ES-I3 (cell line): Measurements from ENCODE around the gene IFITM10.

Experiments used
- H3K36me3 ChIP-seq: 2 replicates; pipeline ENCODE4 v1.6.1; 2013; ENCODE audit warnings: mild to moderate bottlenecking, low read length, control low read depth, moderate library complexity; ENCODE audit not compliant: insufficient read depth
- H3K4me1 ChIP-seq: 2 replicates; pipeline ENCODE4 v1.6.1; 2013; ENCODE audit warnings: mild to moderate bottlenecking, control low read depth, low read length; ENCODE audit not compliant: insufficient read depth
- H3K9ac ChIP-seq: 2 replicates; pipeline ENCODE4 v1.6.1; 2013; ENCODE audit warnings: low read depth, mild to moderate bottlenecking, low read length, moderate library complexity
- H3K9me3 ChIP-seq: 2 replicates; pipeline ENCODE4 v1.6.1; 2013; ENCODE audit warnings: mild to moderate bottlenecking, low read length, moderate library complexity; ENCODE audit not compliant: control insufficient read depth, insufficient read depth

IFITM10 gene

DNA sequence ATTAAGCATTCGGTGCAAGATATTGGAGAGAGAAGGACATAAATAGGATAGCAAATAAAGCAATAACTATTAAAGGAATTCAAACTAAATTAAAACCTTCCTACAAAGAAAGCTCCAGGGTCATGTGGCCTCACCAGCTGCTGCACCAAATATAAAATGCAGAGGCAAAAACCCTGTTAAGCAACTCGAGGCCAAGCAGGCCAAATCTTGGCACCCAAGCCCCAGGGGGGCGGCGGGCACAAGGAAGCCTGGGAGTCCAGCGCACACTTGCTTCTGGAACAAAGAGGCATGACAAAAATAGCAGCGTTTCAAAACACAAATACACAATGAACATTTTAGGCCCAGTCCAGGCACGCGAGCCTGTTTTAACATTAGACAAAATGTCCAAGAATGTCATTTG, 32.6 kb downstream of the IFITM10 start:
- Histone ChIP-seq H3K9ac (no peak overlapping the region), H3K4me1 (no peaks in the 10 kb centered on the region), H3K36me3 (no peaks in the 10 kb centered on the region), H3K9me3 (no peaks in the 10 kb centered on the region)

DNA sequence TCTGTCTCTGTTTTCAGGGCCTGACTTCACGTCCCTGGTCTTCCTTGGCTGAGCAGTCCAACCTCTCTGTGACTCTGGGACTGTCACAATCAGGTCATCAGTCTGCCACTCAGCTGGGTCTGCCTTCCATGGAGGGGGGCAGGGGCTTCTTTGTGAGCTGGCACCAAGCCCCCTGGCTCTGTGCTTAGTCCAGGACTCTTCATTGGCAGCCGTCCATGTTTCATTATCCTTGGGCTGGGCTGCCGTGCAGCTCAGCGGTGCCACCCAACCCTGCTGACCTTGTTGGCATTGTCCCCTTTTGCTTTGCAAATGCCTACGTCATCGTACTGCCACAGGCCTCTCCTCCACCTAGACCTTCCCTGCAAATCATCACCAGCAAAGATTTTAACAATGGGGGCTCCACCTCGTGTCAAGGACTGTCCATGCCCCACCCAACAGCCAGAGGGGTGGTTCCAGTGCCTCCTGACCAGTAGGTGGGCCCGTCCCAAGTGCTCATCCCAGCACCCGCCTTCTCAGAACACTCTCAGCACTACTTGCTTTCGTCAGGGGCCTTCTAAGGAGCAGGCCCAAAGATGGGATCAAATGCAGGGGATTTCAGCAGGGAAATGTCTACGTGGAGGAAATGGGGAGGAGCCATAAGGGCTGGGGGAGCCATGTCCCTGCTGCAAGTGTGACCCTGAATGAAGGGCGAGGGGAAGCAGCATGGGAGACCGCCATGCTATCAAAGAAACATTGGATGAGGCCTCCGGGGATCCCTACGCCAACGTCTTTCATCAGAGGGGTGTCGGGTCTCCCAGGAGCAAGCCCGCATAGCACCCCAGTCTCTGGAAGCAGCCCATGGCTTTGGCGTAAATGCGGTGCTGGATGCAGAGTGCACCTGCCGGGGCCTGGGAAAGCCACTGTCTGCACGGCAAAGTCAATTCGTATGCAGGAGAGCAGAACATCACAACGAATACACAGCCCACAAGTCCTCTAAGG, 35.2 kb downstream of the IFITM10 start:
- H3K36me3 ChIP-seq = no peaks in the 10 kb centered on the region

DNA sequence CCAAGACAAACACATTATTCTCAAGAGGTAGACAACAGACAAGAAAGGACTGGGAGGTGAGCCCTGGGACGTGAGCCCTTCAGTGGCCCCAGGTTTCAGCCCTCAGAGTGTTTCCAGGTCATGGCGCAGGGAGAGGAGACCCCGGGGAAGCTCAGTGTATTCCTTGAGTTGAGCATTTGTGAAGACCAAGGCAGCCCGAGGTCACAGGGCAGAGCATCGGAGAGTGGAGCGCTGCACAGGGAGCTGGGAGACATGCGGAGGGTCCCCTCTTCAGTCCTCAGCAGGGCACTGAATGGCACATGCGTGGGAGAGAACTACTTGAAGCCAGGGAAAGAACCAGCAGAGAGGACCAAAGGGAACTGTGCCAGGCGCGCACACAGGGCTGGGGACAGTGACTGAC, 41.7 kb downstream of the IFITM10 start:
- H3K36me3 ChIP-seq = no peaks in the 10 kb centered on the region
- H3K4me1 ChIP-seq = no peaks in the 10 kb centered on the region
- no peak overlapping the region for H3K9ac ChIP-seq
- H3K9me3 ChIP-seq = no peaks in the 10 kb centered on the region

More for the DNA sequence above, 35.2 kb downstream of the IFITM10 start:
- Histone ChIP-seq H3K4me1 (no peaks in the 10 kb centered on the region), H3K9me3 (no peaks in the 10 kb centered on the region), H3K9ac (no peak overlapping the region)

DNA sequence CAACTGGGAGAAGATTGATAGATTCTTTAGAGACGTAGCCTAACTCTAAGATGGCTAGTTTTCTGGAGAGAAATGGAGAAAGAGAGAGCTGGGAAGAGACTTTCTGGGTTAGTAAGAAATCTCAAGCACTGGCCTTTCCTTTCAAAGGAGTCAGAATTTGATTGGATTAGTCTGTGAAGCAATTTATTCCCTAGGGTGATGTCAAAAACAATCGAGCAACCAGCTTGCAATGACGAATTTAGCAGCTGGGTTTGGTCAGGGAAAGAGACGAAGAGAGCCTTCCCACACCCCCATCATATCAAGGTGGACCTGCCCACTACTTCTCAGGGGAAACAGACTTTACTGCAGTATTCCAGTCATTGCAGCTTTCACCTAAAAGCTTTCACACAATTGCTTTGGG, 42.6 kb downstream of the IFITM10 start:
- no peaks in the 10 kb centered on the region for H3K36me3 ChIP-seq
- no peaks in the 10 kb centered on the region for H3K9me3 ChIP-seq
- no peaks in the 10 kb centered on the region for H3K4me1 ChIP-seq
- H3K9ac ChIP-seq = no peak overlapping the region

DNA sequence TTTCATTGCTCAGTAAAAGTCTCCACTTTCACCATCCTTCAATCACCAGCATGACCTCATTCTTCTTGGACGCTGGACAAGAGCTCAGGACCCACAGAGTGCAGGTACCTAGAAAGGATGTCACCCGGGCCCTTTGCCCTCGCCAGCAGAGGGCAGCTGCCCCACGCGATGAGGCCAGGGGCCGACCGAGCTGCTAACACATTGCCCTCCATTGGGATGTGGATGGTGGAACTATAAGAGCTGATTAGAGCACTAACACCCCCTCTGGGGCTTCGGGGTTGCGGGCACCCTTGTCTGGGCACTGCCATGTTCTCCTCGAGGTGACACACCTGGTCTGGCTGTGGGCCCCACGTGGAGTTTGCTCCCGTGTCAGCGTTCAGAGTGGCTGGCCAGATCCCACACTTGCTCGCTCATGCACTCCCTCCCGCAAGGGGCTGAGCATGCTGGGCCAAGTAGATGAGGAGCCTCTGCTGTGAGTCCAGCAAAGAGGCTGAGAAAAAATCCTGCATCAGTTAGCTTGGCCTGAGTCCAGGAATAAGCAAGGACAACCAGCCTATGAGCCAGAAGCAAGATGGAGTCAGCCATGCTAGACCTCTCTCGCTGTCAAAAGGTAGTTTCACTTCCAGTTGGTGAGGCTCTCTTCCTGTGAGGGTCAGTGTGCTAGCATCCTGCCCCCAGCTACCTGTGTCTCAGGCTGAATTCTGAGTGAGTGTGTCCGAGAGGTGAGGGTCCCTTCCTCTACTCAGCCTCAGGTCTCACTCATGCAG, 43.6 kb downstream of the IFITM10 start:
- H3K36me3 ChIP-seq = no peaks in the 10 kb centered on the region
- H3K9ac ChIP-seq = no peak overlapping the region
- H3K9me3 ChIP-seq = no peaks in the 10 kb centered on the region
- no peaks in the 10 kb centered on the region for H3K4me1 ChIP-seq

DNA sequence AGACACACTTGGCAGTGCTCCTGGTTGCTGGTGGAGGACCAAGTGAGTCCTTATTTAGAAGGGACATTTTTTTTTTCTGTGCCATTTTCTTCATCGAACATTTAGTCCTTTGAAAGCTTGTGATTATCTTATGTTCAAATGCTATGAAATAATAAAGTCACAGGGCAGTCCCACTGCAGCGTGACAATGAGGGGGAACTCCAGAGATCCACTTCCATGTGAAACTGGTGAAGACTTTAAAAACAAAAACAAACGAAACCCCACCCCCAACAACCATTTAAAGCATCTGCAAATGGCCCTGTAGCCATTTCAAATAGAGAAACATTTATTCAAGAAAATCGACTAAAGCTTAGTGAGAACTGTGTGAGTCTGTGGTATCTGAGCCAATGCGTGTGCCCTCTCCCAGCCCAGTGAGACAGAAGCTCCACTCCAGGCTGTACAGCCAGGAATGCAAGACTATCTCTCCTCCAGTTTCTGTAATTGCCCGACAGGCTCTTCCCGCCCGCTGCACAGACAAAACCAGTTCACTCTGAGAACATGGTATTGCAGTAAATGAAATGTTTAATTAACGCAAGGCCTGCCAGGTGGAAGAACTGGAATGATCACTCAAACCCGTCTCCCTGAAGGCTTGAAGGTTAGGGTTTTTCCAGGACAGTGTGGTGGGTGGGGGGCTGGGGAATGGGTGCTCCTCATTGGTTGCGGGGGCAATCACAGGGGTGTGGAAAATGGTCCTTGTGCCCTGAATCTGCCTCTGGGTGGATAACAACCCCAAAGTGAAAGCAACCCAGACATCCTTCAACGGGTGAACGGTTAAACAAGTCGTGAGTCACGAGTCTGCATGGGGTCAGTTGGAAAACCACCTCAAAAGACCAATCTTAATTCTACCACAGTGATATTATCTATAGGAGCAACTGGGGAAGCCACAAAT, 45.0 kb downstream of the IFITM10 start:
- H3K9ac ChIP-seq = no peak overlapping the region
- no peaks in the 10 kb centered on the region for H3K9me3 ChIP-seq
- H3K36me3 ChIP-seq = no peaks in the 10 kb centered on the region
- H3K4me1 ChIP-seq = no peaks in the 10 kb centered on the region

DNA sequence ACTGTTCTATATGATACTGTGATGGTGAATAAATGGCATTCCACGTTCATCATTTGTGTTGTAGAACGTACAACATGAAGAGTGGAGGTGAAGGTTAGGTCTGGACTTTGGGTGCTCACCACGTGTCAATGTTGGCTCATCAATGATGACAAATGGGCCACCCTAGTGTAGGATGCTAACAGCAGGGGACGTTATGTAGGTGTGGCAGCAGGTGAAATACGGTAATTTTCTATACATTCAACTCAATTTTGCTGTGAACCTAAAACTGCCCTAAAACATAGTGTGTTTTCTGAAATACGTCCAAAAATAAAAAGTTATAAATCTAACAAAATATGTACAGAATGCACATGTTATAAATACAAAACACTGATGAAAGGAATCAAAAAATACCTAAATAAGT, 47.2 kb downstream of the IFITM10 start:
- Histone ChIP-seq H3K4me1 (no peaks in the 10 kb centered on the region), H3K9ac (no peak overlapping the region), H3K36me3 (no peaks in the 10 kb centered on the region), H3K9me3 (no peaks in the 10 kb centered on the region)

DNA sequence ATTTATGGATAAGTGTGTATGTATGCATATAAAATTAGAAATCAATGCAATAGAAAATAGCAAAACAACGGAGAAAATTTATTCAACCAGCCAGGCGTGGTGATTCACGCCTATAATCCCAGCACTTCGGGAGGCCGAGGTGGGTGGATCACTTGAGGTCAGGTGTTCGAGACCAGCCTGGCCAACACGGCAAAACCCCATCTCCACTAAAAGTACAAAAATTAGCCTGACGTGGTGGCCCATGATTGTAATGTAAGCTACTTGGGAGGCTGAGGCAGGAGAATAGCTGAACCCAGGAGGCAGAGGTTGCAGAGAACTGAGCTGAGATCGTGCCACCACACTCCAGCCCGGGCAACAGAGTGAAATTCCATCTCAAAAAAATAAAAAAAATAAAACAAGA, 47.9 kb downstream of the IFITM10 start:
- Histone ChIP-seq H3K9me3 (no peaks in the 10 kb centered on the region), H3K4me1 (no peaks in the 10 kb centered on the region), H3K36me3 (no peaks in the 10 kb centered on the region), H3K9ac (no peak overlapping the region)

DNA sequence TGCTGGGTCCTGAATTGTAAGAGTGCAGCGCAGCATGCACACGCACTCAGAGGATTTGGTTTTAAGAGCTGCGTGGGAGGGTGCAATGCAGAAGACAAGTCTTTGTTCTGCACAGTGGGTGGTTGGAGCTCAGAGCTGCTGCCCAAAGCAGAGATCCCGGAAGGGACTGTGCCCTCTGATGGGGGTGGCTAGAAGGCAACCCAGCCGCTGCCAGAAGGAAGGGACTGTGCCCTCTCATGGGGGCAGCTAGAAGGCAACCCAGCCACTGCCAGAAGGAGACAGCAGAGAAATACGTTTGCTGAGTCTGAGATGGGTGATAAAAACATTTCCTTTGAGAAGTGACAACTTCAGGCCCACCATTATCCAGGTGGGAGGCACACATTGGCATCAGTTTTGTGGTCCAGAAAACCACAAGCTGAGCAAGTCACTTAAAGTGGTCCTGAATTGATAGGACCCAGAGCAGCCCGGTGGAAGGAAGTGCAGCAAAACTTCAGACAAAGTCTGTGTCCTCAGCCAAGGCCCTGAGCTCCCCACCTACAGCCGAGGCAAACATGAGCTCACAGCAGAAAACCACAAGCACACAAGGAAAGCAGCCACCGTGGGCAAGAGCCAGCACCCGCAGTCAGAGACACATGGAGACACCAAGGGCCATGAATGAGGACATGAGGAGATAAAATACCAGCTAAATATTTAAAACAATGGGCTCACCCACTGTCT, 49.1 kb downstream of the IFITM10 start:
- Histone ChIP-seq H3K4me1 (no peaks in the 10 kb centered on the region), H3K9ac (no peak overlapping the region), H3K36me3 (no peaks in the 10 kb centered on the region), H3K9me3 (no peaks in the 10 kb centered on the region)

DNA sequence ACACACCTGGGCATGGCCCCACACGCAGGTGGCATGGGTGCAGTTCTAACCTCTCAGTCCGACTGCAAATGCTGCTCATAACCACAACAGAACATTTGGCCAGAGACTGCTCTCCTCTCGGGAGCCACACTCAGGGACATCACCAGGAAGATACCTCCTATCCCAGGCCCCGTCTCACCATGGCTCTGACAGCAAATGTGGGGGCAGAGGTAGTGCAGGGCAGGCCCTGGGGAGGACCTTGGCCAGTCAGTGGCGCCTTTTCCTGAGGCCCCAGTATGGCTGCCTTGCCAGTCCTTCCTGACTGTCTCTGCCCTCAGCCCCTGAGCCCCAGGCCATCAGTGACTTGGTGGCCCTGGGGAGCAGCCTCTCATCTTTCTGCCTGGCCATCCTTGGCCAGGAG, 50.6 kb downstream of the IFITM10 start:
- no peaks in the 10 kb centered on the region for H3K4me1 ChIP-seq
- H3K9ac ChIP-seq = no peak overlapping the region
- no peaks in the 10 kb centered on the region for H3K9me3 ChIP-seq
- no peaks in the 10 kb centered on the region for H3K36me3 ChIP-seq

DNA sequence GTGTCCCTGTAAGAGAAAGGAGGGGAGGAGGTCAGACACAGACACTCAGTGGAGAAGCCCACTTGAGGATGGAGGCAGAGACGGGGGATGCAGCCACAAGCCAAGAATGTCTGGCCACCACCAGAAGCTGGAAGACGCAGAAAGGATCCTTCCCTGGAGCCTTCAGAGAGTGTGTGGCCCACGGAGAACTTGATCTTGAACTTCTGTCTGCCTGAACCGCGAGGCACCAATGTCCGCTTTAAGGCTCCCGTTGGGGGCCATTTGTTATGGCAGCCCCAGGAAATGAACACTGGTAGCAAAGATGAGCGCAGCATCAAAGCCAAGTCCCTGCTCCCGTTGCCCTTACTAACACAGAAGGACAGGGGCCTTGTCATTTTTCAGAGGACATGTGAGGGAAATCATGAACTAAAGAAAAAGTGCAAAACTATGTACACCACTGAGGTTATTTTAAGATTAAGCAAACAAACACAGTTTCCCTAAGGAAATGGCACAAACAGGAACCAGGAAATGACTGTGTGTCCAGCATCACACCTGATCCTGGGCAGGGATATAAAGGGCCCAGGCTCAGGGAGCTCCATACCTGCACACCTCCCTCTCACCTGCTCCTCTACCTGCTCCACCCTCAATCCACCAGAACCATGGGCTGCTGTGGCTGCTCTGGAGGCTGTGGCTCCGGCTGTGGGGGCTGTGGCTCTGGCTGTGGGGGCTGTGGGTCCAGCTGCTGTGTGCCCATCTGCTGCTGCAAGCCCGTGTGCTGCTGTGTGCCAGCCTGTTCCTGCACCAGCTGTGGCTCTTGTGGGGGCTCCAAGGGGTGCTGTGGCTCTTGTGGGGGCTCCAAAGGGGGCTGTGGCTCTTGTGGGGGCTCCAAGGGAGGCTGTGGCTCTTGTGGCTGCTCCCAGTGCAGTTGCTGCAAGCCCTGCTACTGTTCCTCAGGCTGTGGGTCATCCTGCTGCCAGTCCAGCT, 53.5 kb downstream of the IFITM10 start, which contains the start of gene KRTAP5-6:
KRTAP5-6 (plus strand) TSS at position 588 of the 963 bp plus-strand sequence; CDS start at position 639, 51 bp downstream.
- Histone ChIP-seq H3K36me3 (no peaks in the 10 kb centered on the region), H3K4me1 (no peaks in the 10 kb centered on the region; the same call in 1 of the 2 replicates), H3K9me3 (no peaks in the 10 kb centered on the region), H3K9ac (no peak within 1 kb of the TSS)

DNA sequence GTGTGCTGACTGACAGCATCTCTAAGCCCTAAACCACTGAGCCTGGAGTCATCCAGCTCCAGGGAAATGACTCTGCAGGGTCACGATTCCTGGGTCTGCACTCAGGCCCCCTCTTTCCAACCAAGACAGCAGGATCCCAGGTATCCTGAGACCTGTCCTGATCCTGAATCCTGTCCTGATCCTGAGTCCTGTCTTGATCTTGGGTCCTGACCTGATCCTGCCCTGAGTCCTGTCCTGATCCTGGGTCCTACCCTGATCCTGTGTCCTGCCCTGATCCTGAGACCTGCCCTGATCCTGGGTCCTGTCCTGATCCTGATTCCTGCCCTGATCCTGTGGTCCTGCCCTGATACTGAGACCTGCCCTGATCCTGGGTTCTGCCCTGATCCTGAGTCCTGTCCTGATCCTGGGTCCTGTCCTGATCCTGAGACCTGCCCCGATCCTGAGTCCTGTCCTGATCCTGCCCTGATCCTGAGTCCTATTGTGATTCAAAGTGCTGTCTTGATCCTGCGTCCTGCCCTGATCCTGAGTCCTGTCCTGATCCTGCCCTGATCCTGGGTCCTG, 54.8 kb downstream of the IFITM10 start:
- no peaks in the 10 kb centered on the region for H3K36me3 ChIP-seq
- H3K9ac ChIP-seq = no peak overlapping the region
- no peaks in the 10 kb centered on the region; the same call in 1 of the 2 replicates for H3K4me1 ChIP-seq
- H3K9me3 ChIP-seq = no peaks in the 10 kb centered on the region
